ENCODE measurements around the gene PON3. TPM values are rescaled to one million over a fixed set of nuclear protein-coding genes. Genes with fewer than 3 reads are reported as not detected.

The PON3 gene
- total and polyA plus RNA-seq, 2 of the 13 experiments (the other 11 are each of a cell fraction or from before 2014, with no cell fraction given), result 23.6 to 37.8 TPM

DNA sequence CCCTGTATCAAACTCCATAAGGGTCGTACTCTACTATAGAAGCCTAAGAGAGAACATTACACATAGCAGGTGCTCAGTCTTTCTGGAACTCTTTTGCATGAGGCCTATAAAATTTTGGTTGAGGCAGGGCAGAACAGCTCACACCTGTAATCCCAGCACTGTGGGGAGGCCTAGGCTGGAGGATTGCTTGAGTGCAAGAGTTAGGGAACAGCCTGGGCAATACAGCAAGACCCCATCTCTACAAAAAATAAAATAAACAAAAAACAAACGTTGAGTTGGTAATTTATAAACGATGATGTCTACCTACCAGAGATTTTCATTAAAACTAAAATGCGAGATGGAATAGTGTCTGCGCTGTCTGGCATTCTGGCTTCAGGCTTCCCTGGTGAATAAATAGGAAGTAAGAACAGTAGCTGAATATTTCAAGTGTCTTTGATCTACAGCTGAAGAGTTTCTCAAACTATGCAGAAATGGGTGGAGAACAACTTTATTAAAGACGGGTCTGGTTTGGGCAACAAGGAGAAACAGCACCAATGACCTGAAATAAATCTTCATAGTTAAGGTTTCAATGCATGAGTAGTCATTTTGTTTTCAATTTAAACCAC is 37.9 kb upstream of the PON3 start:
- H3K36me3 ChIP-seq (replicated peaks in 1 of 2; ENCODE audit: control insufficient read depth in 1 of 2, insufficient read depth in 2 of 2, low read length in 2 of 2), result peaks cover 0 to 4% of the 10 kb centered on the region in 2 experiments; a peak in 1 of 5 replicates
- H3K4me2 ChIP-seq (ENCODE audit: low read depth, low read length), result peak overlapping the region; percentile 82
- H3K9ac ChIP-seq (ENCODE audit: insufficient read depth, low read depth, low read length), result peak overlapping the region; percentile 90
- peaks cover 46% of the 10 kb centered on the region for H3K79me2 ChIP-seq (ENCODE audit: insufficient read depth, low read length)
- H3K4me1 ChIP-seq (ENCODE audit: insufficient read depth, low read length), result peaks cover 85% of the 10 kb centered on the region
- no peak for FAIRE-seq
- intact Hi-C loops (cut with micrococcal nuclease; ENCODE audit: unreplicated experiment), result no loop called here
- H3K27ac ChIP-seq (ENCODE audit: extremely low read length, insufficient read depth, low read length), result peak overlapping the region; percentile 91
- no peak for ATAC-seq
- no peaks in the 10 kb centered on the region for H4K20me1 ChIP-seq (ENCODE audit: insufficient read depth, low read length)
- ChIA-PET CTCF (ENCODE audit: low intra/inter-chr PET ratio, low total read pairs) (no interaction called here), POLR2A (interaction anchor here (0.6 to 3.4 kb wide), 12 partner anchors 10 to 777 kb away, joined by 3 to 39 read pairs (median 4); partner anchors contain the start of gene PON3)
- TSS peak; percentile 66 for BruUV-seq (replicated peaks)
- 20% methylated on average over 6 of the region's 6 CpGs for WGBS (ENCODE audit: low lambda C conversion rate)
- in situ Hi-C loops (cut with HindIII; ENCODE audit: extremely low pct_ligation_motif_present, low pct_unique_long_range_greater_than_20kb), result no loop called here
- H3K4me3 ChIP-seq (replicated peaks in 1 of 3; ENCODE audit: insufficient read depth in 1 of 3, low read depth in 2 of 3, low read length in 3 of 3), result peak overlapping the region; percentile 61 to 91 (median 83)
- H2AFZ ChIP-seq (ENCODE audit: low read length), result peak overlapping the region; percentile 38
- no peak for DNase-seq (ENCODE audit: low spot score)
- H3K27me3 ChIP-seq (ENCODE audit: control insufficient read depth in 1 of 2, insufficient read depth in 2 of 2, low read length in 2 of 2), result no peaks in the 10 kb centered on the region
- no peaks in the 10 kb centered on the region for H3K9me3 ChIP-seq (ENCODE audit: low read length)
- no peak for TF ChIP-seq NR2F6 (IDR thresholded peaks at IDR 0.05)
- TF ChIP-seq NR2F6 (CRISPR knock-in tag; IDR thresholded peaks at IDR 0.05), result no peak
- TF ChIP-seq, protein P1, sequence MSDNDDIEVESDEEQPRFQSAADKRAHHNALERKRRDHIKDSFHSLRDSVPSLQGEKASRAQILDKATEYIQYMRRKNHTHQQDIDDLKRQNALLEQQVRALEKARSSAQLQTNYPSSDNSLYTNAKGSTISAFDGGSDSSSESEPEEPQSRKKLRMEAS (IDR thresholded peaks at IDR 0.05), result no peak
- TF ChIP-seq, protein P2, sequence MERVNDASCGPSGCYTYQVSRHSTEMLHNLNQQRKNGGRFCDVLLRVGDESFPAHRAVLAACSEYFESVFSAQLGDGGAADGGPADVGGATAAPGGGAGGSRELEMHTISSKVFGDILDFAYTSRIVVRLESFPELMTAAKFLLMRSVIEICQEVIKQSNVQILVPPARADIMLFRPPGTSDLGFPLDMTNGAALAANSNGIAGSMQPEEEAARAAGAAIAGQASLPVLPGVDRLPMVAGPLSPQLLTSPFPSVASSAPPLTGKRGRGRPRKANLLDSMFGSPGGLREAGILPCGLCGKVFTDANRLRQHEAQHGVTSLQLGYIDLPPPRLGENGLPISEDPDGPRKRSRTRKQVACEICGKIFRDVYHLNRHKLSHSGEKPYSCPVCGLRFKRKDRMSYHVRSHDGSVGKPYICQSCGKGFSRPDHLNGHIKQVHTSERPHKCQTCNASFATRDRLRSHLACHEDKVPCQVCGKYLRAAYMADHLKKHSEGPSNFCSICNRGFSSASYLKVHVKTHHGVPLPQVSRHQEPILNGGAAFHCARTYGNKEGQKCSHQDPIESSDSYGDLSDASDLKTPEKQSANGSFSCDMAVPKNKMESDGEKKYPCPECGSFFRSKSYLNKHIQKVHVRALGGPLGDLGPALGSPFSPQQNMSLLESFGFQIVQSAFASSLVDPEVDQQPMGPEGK (CRISPR knock-in tag; IDR thresholded peaks at IDR 0.05), result no peak
- TF ChIP-seq HNRNPK (IDR thresholded peaks at IDR 0.05; ENCODE audit: low read depth, low read length, poor library complexity, severe bottlenecking), result no peak
- TF ChIP-seq KDM5A (IDR thresholded peaks at IDR 0.05; ENCODE audit: borderline replicate concordance, low read length), result 0 out of 2 replicates have a peak, but pooled peaks have one; percentile 27
- TF ChIP-seq, protein P3, sequence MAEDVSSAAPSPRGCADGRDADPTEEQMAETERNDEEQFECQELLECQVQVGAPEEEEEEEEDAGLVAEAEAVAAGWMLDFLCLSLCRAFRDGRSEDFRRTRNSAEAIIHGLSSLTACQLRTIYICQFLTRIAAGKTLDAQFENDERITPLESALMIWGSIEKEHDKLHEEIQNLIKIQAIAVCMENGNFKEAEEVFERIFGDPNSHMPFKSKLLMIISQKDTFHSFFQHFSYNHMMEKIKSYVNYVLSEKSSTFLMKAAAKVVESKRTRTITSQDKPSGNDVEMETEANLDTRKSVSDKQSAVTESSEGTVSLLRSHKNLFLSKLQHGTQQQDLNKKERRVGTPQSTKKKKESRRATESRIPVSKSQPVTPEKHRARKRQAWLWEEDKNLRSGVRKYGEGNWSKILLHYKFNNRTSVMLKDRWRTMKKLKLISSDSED (CRISPR knock-in tag; IDR thresholded peaks at IDR 0.05), result no peak
- TF ChIP-seq ZNF121 (CRISPR knock-in tag; IDR thresholded peaks at IDR 0.05), result peak; percentile 98
- TF ChIP-seq ZMYM3 (CRISPR knock-in tag; IDR thresholded peaks at IDR 0.05), result no peak; the same call in 1 of the 2 replicates
- TF ChIP-seq ZNF549 (CRISPR knock-in tag; IDR thresholded peaks at IDR 0.05), result no peak
- no peak for TF ChIP-seq REL (CRISPR knock-in tag; conservative IDR thresholded peaks at IDR 0.05)
- TF ChIP-seq TEF (CRISPR knock-in tag; IDR thresholded peaks at IDR 0.05), result no peak
- no peak for TF ChIP-seq ZNF629 (CRISPR knock-in tag; conservative IDR thresholded peaks at IDR 0.05)
- TF ChIP-seq ZNF75D (CRISPR knock-in tag; IDR thresholded peaks at IDR 0.05; ENCODE audit: borderline replicate concordance), result no peak
- TF ChIP-seq ELF4 (CRISPR knock-in tag; IDR thresholded peaks at IDR 0.05; ENCODE audit: borderline replicate concordance), result no peak
- TF ChIP-seq ZNF414 (CRISPR knock-in tag; IDR thresholded peaks at IDR 0.05), result 0 out of 2 replicates have a peak, but pooled peaks have one; percentile 0
- TF ChIP-seq NR2F1 (CRISPR knock-in tag; IDR thresholded peaks at IDR 0.05), result no peak
- no peak for TF ChIP-seq SIX1 (CRISPR knock-in tag; IDR thresholded peaks at IDR 0.05; ENCODE audit: borderline replicate concordance)
- no peak for TF ChIP-seq ZNF143 (CRISPR knock-in tag; IDR thresholded peaks at IDR 0.05)

All from HepG2 (cell line).